Measurements from ENCODE around the gene SMIM28.
A peak's percentile ranks its signal among the peaks of the same experiment; 100 is the strongest.

Gene SMIM28

DNA sequence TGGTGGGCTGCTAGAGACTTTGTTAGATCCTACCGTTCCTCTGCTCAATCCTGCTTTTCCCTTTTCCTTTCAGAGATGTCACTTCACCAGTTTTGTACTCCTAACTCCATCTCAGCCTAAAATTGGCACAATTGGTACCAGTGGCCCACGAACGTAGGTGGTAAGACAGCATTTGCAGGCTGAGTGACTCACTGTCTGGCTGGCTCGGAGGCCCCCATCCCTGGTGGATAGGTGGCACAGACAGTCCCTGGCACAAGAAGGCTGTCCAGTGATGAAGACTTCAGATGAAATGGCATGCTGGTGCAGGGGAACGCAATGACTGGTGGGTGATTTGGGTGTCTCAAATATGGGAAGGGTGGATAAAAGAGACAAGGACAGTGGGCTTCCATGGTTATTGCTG lies 37.4 kb downstream of the SMIM28 start:
- H3K36me3 ChIP-seq (ENCODE audit: control insufficient read depth in 2 of 2, insufficient read depth in 1 of 2, low read length in 2 of 2) = peaks cover 29 to 90% of the 10 kb centered on the region in 2 experiments
- H3K4me1 ChIP-seq (ENCODE audit: control insufficient read depth, insufficient read depth, low read length) = 0 out of 2 replicates have a peak, but pooled peaks cover 2% of the 10 kb centered on the region
- no peak overlapping the region for H3K27ac ChIP-seq (ENCODE audit: extremely low read depth, low read depth, low read length)
- no peak overlapping the region for H3K4me3 ChIP-seq (ENCODE audit: low read depth, low read length)
- no peak for TF ChIP-seq ZEB2 (tag by site-specific recombination; IDR thresholded peaks at IDR 0.05)
- no peak for TF ChIP-seq ZNF623 (tag by site-specific recombination; IDR thresholded peaks at IDR 0.05)
- TF ChIP-seq YY1 (tag by site-specific recombination; IDR thresholded peaks at IDR 0.05) = no peak
- no peak for TF ChIP-seq KLF9 (tag by site-specific recombination; IDR thresholded peaks at IDR 0.05; ENCODE audit: low read depth)
- TF ChIP-seq GLI2 (tag by site-specific recombination; IDR thresholded peaks at IDR 0.05; ENCODE audit: borderline replicate concordance, low read depth) = no peak
- no peak for TF ChIP-seq ZFP37 (tag by site-specific recombination; IDR thresholded peaks at IDR 0.05)
- CTCF ChIA-PET = interaction anchor here (0.5 to 3.2 kb wide), 5 partner anchors 11 to 176 kb away, joined by 3 to 25 read pairs (median 3); partner anchors contain the start of gene HEBP2
- H3K9me3 ChIP-seq (ENCODE audit: control insufficient read depth, insufficient read depth, low read depth, low read length) = no peaks in the 10 kb centered on the region
- POLR2A ChIA-PET = no interaction called here

GRCh38 chr6:138416206-138416605 lies 38.5 kb downstream of the SMIM28 start:
- H3K36me3 ChIP-seq (ENCODE audit: control insufficient read depth in 2 of 2, insufficient read depth in 1 of 2, low read length in 2 of 2) = peaks cover 22 to 87% of the 10 kb centered on the region in 2 experiments

DNA sequence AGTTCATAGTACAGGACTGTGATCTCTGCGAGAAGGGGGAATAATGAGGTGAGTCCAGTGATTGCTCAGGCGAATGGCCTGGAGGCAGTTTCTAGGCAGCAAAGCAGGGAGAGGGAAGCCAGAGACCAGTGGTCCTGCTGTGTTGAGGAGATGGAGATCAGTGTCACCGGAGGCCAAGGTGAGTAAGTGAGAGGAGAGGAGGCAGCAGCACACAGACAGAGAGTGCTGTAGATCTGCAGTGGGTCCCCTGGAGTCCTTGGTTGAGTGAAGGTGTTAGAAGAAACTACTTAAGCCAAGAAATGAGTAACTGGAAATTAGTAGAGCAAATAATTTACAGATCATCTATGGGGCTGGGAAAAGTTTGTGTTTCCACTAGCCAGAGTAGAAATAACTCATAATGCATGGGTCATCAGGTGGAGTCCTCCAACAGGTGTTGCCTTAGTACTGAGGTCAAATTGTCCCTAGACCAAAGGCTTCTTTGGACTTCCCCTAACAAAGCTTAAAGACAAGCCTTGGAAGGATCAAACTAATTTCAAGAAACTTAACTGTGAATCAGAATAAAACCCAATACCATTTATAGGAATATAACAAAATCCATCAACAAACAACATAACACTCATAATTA lies 39.9 kb downstream of the SMIM28 start:
- POLR2A ChIA-PET = interaction anchor here (1.2 kb wide), 1 partner anchor 13 kb away, joined by 3 read pairs; the partner anchor contains the start of gene HEBP2
- Histone ChIP-seq H3K4me3 (ENCODE audit: low read depth, low read length) (no peak overlapping the region), H3K9me3 (ENCODE audit: control insufficient read depth, insufficient read depth, low read depth, low read length) (no peaks in the 10 kb centered on the region), H3K4me1 (ENCODE audit: control insufficient read depth, insufficient read depth, low read length) (no peaks in the 10 kb centered on the region), H3K27ac (ENCODE audit: extremely low read depth, low read depth, low read length) (no peak overlapping the region), H3K36me3 (ENCODE audit: control insufficient read depth in 2 of 2, insufficient read depth in 1 of 2, low read length in 2 of 2) (peaks cover 9 to 79% of the 10 kb centered on the region in 2 experiments)
- CTCF ChIA-PET = interaction anchor here (0.9 to 3.2 kb wide), 3 partner anchors 12 to 13 kb away, joined by 4 to 25 read pairs (median 4); partner anchors contain the start of gene HEBP2
- 0 out of 2 replicates have a peak, but pooled peaks have one; percentile 41 for TF ChIP-seq SCRT2 (tag by site-specific recombination; IDR thresholded peaks at IDR 0.05)
- TF ChIP-seq ZFP69B (tag by site-specific recombination; IDR thresholded peaks at IDR 0.05) = no peak

More at GRCh38 chr6:138416206-138416605, 38.5 kb downstream of the SMIM28 start:
- POLR2A ChIA-PET = interaction anchor here (1.2 kb wide), 1 partner anchor 12 kb away, joined by 3 read pairs; the partner anchor contains the start of gene HEBP2
- H3K4me1 ChIP-seq (ENCODE audit: control insufficient read depth, insufficient read depth, low read length) = no peaks in the 10 kb centered on the region
- no peak overlapping the region for H3K4me3 ChIP-seq (ENCODE audit: low read depth, low read length)
- no peaks in the 10 kb centered on the region for H3K9me3 ChIP-seq (ENCODE audit: control insufficient read depth, insufficient read depth, low read depth, low read length)
- no peak overlapping the region for H3K27ac ChIP-seq (ENCODE audit: extremely low read depth, low read depth, low read length)
- TF ChIP-seq ZNF2 (tag by site-specific recombination; IDR thresholded peaks at IDR 0.05) (no peak), ZNF112 (tag by site-specific recombination; IDR thresholded peaks at IDR 0.05) (no peak)
- CTCF ChIA-PET = interaction anchor here (0.6 to 3.2 kb wide), 4 partner anchors 12 to 348 kb away, joined by 3 to 25 read pairs (median 3); partner anchors contain the start of gene HEBP2

GRCh38 chr6:138418118-138418742 lies 40.5 kb downstream of the SMIM28 start:
- no peak for TF ChIP-seq ZFP3 (tag by site-specific recombination; IDR thresholded peaks at IDR 0.05; ENCODE audit: low read depth)
- peak; percentile 27; the same call in 1 of the 2 replicates for TF ChIP-seq ZBTB20 (tag by site-specific recombination; IDR thresholded peaks at IDR 0.05)

GRCh38 chr6:138419766-138420165 lies 42.1 kb downstream of the SMIM28 start:
- H3K4me1 ChIP-seq (ENCODE audit: control insufficient read depth, insufficient read depth, low read length) = no peaks in the 10 kb centered on the region
- H3K4me3 ChIP-seq (ENCODE audit: low read depth, low read length) = no peak overlapping the region
- no peaks in the 10 kb centered on the region for H3K9me3 ChIP-seq (ENCODE audit: control insufficient read depth, insufficient read depth, low read depth, low read length)
- peaks cover 0 to 72% of the 10 kb centered on the region in 2 experiments; a peak in 1 of 3 replicates for H3K36me3 ChIP-seq (ENCODE audit: control insufficient read depth in 2 of 2, insufficient read depth in 1 of 2, low read length in 2 of 2)
- ChIA-PET CTCF (interaction anchor here (1.0 to 1.5 kb wide), 2 partner anchors 15 to 304 kb away, joined by 3 to 4 read pairs; no protein-coding TSS in a partner anchor), POLR2A (no interaction called here)
- no peak overlapping the region for H3K27ac ChIP-seq (ENCODE audit: extremely low read depth, low read depth, low read length)
- TF ChIP-seq ZNF280C (tag by site-specific recombination; IDR thresholded peaks at IDR 0.05) (no peak), ZNF10 (tag by site-specific recombination; IDR thresholded peaks at IDR 0.05) (no peak), SP3 (tag by site-specific recombination; IDR thresholded peaks at IDR 0.05) (no peak), ZNF777 (tag by site-specific recombination; IDR thresholded peaks at IDR 0.05; ENCODE audit: borderline replicate concordance) (no peak), GFI1B (tag by site-specific recombination; IDR thresholded peaks at IDR 0.05) (no peak), ZNF175 (tag by site-specific recombination; IDR thresholded peaks at IDR 0.05) (no peak), ZNF184 (tag by site-specific recombination; IDR thresholded peaks at IDR 0.05) (no peak), ZNF747 (tag by site-specific recombination; IDR thresholded peaks at IDR 0.05) (no peak), ZNF324 (tag by site-specific recombination; IDR thresholded peaks at IDR 0.05) (no peak), ZNF660 (tag by site-specific recombination; IDR thresholded peaks at IDR 0.05) (no peak), ZNF16 (tag by site-specific recombination; IDR thresholded peaks at IDR 0.05; ENCODE audit: low read depth) (no peak)

More at GRCh38 chr6:138418118-138418742, 40.5 kb downstream of the SMIM28 start:
- CTCF ChIA-PET = interaction anchor here (0.6 to 1.3 kb wide), 3 partner anchors 11 to 406 kb away, joined by 3 to 4 read pairs (median 4); partner anchors contain the start of gene HEBP2
- no peak overlapping the region for H3K4me3 ChIP-seq (ENCODE audit: low read depth, low read length)
- H3K9me3 ChIP-seq (ENCODE audit: control insufficient read depth, insufficient read depth, low read depth, low read length) = no peaks in the 10 kb centered on the region
- H3K4me1 ChIP-seq (ENCODE audit: control insufficient read depth, insufficient read depth, low read length) = no peaks in the 10 kb centered on the region
- no peak overlapping the region for H3K27ac ChIP-seq (ENCODE audit: extremely low read depth, low read depth, low read length)
- POLR2A ChIA-PET = interaction anchor here (0.6 kb wide), 1 partner anchor 303 kb away, joined by 4 read pairs; no protein-coding TSS in a partner anchor
- H3K36me3 ChIP-seq (ENCODE audit: control insufficient read depth in 2 of 2, insufficient read depth in 1 of 2, low read length in 2 of 2) = peaks cover 2 to 74% of the 10 kb centered on the region in 2 experiments; a peak in 2 of 3 replicates

All from HEK293 (cell line).